Endothelial cell of umbilical vein (primary cell): ENCODE data around the gene SLC38A1. TPM values are rescaled to one million over a fixed set of nuclear protein-coding genes. Genes with fewer than 3 reads are reported as not detected.

ENCODE experiments used
- BruUV-seq: library from RNA; stranded (reverse); fragments of 400-500 nt; replicated peaks from 2 replicates; lab custom pipeline; 2021; lab: Mats Ljungman, UMichigan
- CTCF ChIA-PET: fragments of 300-600, 350-600 bp; sonication (Branson Sonifier 250); formaldehyde crosslinking; loops from one replicate; lab custom pipeline; 2021; ENCODE audit warnings: antibody characterized with exemption, inconsistent platforms; lab: Charles Lee
- POLR2A ChIA-PET: fragments of 300-600, 350-600 bp; sonication (Branson Sonifier 250); formaldehyde crosslinking; loops from one replicate; lab custom pipeline; 2021; ENCODE audit warnings: antibody characterized with exemption, inconsistent platforms; lab: Charles Lee
- DNase-seq: peaks from one replicate; pipeline ENCODE4 v3.0.0-alpha.2; 2011; ENCODE audit warnings: low read depth, low spot score
- FAIRE-seq: peaks from 2 replicates; lab custom pipeline; 2011; peaks lifted over from hg19 to GRCh38; lab: Jason Lieb, UNC
- H2AFZ ChIP-seq: 2 replicates; pipeline ENCODE4 v1.6.0; 2012; ENCODE audit warnings: low read depth, low read length, control low read depth, inconsistent platforms
- H3K27ac ChIP-seq: 2 replicates; pipeline ENCODE4 v1.5.1; 2011; ENCODE audit warnings: low read depth, mild to moderate bottlenecking, control low read depth, low read length, moderate library complexity; ENCODE audit not compliant: insufficient read depth
- H3K27me3 ChIP-seq, 2 experiments: 2 replicates each; pipeline versions ENCODE4 v1.6.0 to v1.6.1; 2011; ENCODE audit warnings: low read length in 2 of 2, mixed read lengths in 1 of 2; ENCODE audit not compliant: control insufficient read depth in 2 of 2, insufficient read depth in 2 of 2
- H3K36me3 ChIP-seq, 2 experiments: 2 replicates in 1 of 2; 3 replicates in 1 of 2; pipeline ENCODE4 v1.5.1; 2011; ENCODE audit warnings: low read length in 2 of 2, mild to moderate bottlenecking in 1 of 2, moderate library complexity in 1 of 2; ENCODE audit not compliant: control insufficient read depth in 2 of 2, insufficient read depth in 2 of 2; ENCODE audit errors: extremely low read depth in 1 of 2
- H3K4me1 ChIP-seq: 3 replicates; pipeline ENCODE4 v1.5.1; 2011; ENCODE audit warnings: mild to moderate bottlenecking, low read length; ENCODE audit not compliant: control insufficient read depth, insufficient read depth; ENCODE audit errors: extremely low read depth
- H3K4me2 ChIP-seq: 2 replicates; pipeline ENCODE4 v1.6.1; 2011; ENCODE audit warnings: low read length, control low read depth, mixed read lengths; ENCODE audit not compliant: insufficient read depth
- H3K4me3 ChIP-seq, 3 experiments: fragments of 200-600 bp in 1 of 3; sonication (generic), shearing (Covaris generic) in 1 of 3; replicated peaks in 1 of 3; 2 replicates each; pipeline ENCODE4 v1.5.1; 2011 to 2016; ENCODE audit warnings: control low read depth in 3 of 3, low read length in 3 of 3, mild to moderate bottlenecking in 2 of 3, inconsistent platforms in 1 of 3, low read depth in 1 of 3, moderate library complexity in 1 of 3; ENCODE audit not compliant: insufficient read depth in 1 of 3
- H3K79me2 ChIP-seq: 2 replicates; pipeline ENCODE4 v1.6.0; 2012; ENCODE audit warnings: low read length, inconsistent platforms; ENCODE audit not compliant: control insufficient read depth, insufficient read depth
- H3K9ac ChIP-seq: replicated peaks from 2 replicates; pipeline ENCODE3; 2011; ENCODE audit warnings: low read length, control low read depth; ENCODE audit not compliant: insufficient read depth; ENCODE audit errors: extremely low read depth
- H3K9me1 ChIP-seq: replicated peaks from 3 replicates; pipeline ENCODE4 v1.6.0; 2011; ENCODE audit warnings: mild to moderate bottlenecking, low read length; ENCODE audit not compliant: control insufficient read depth, insufficient read depth; ENCODE audit errors: extremely low read depth
- H3K9me3 ChIP-seq: replicated peaks from 2 replicates; pipeline ENCODE4 v1.5.1; 2012; ENCODE audit warnings: low read length, inconsistent platforms; ENCODE audit not compliant: control insufficient read depth, insufficient read depth
- H4K20me1 ChIP-seq: replicated peaks from 2 replicates; pipeline ENCODE3; 2011; ENCODE audit warnings: mild to moderate bottlenecking, low read length; ENCODE audit not compliant: control insufficient read depth, insufficient read depth; ENCODE audit errors: extremely low read depth
- EZH2 ChIP-seq: IDR thresholded peaks from 2 replicates; pipeline ENCODE4 v1.6.1; 2012; ENCODE audit warnings: borderline replicate concordance, low read depth, mild to moderate bottlenecking, moderate library complexity, low read length, inconsistent platforms; ENCODE audit not compliant: severe bottlenecking
- FOS ChIP-seq: IDR thresholded peaks from 2 replicates; pipeline ENCODE4 v1.6.1; 2011; ENCODE audit warnings: mild to moderate bottlenecking, low read length, moderate library complexity, borderline replicate concordance; ENCODE audit not compliant: insufficient read depth
- GATA2 ChIP-seq: IDR thresholded peaks from 2 replicates; pipeline ENCODE4 v1.7.0; 2011; ENCODE audit warnings: low read depth, mild to moderate bottlenecking, moderate library complexity, mixed read lengths, low read length; ENCODE audit not compliant: insufficient read length, insufficient read depth
- JUN ChIP-seq: IDR thresholded peaks from 2 replicates; pipeline ENCODE4 v1.6.1; 2011; ENCODE audit warnings: borderline replicate concordance, low read depth; ENCODE audit not compliant: insufficient read length, insufficient read depth
- MYC ChIP-seq: IDR thresholded peaks from one replicate; pipeline ENCODE4 v1.6.1; 2011; ENCODE audit warnings: mild to moderate bottlenecking, low read depth, low read length
- POLR2A ChIP-seq: IDR thresholded peaks from 2 replicates; pipeline ENCODE4 v1.6.1; 2012; ENCODE audit warnings: low read depth, mild to moderate bottlenecking, control low read depth, low read length
- POLR2AphosphoS5 ChIP-seq: IDR thresholded peaks from 2 replicates; pipeline ENCODE4 v1.6.1; 2012; ENCODE audit warnings: low read depth, mild to moderate bottlenecking, control low read depth, low read length, moderate library complexity; ENCODE audit not compliant: insufficient read depth
- dilution Hi-C: fragments of 300-500 bp; cut with MboI; formaldehyde crosslinking; loops from one replicate; pipeline ENCODE4 v1.15.0; 2019; ENCODE audit warnings: low sequenced_read_pairs; ENCODE audit not compliant: extremely low pct_ligation_motif_present
- intact Hi-C: fragments of 100-400 bp; cut with micrococcal nuclease; formaldehyde crosslinking; loops from one replicate; pipeline ENCODE4 v1.10.0; 2022
- polyA plus RNA-seq, 4 experiments: library from polyadenylated mRNA; depleted of rRNA in 3 of 4; stranded (reverse) in 3 of 4; unstranded in 1 of 4; fragments of >200 nt; gene quantifications; 2 replicates each; pipeline versions ENCODE4 v1.2.1 to v1.2.3, GENCODE V29; 2011 to 2012; ENCODE audit warnings: missing spikeins in 1 of 4
- total RNA-seq: library from RNA; stranded (reverse); gene quantifications from 2 replicates; pipeline ENCODE4 v1.2.3, GENCODE V29; 2021
- TF ChIP-seq, protein P1 (sequence below), 2 donors: IDR thresholded peaks; 1 replicate in 1 of 2; 2 replicates in 1 of 2; pipeline ENCODE4 v1.5.1; 2011; ENCODE audit warnings: low read length in 2 of 2, mild to moderate bottlenecking in 2 of 2, moderate library complexity in 2 of 2, control low read depth in 1 of 2, inconsistent platforms in 1 of 2, low read depth in 1 of 2; ENCODE audit not compliant: insufficient read depth in 1 of 2; ENCODE audit errors: extremely low read depth in 1 of 2
- TF ChIP-seq, protein P2 (sequence below): IDR thresholded peaks from 2 replicates; pipeline ENCODE4 v1.6.1; 2011; ENCODE audit not compliant: insufficient read depth, insufficient read length

The SLC38A1 gene
- total and polyA plus RNA-seq, 2 donors (not counting 3 experiments of a cell fraction or from before 2014, with no cell fraction given), result 23.6 to 86.4 TPM

DNA sequence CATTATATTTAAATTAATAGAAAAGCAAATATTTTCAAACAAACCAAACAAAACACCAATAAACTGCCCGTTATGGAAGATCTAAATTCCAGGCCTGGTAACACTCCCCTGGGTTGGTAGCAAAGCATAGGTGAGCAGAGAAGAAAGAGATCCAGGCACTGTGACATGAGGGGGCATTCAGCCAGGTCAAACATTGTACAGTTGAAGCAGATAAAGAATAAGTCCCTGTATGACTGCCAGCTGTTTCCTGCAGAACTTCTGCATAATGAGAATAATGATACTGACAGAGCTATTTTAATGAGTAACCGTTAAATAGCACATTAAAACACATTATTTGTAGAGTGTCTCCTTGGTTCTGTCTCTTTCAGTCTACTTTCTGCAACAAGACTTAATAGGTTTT is 35.4 kb downstream of the SLC38A1 start:
- Histone ChIP-seq H3K36me3 (peaks cover 0 to 5% of the 10 kb centered on the region in 2 experiments), H3K27ac (no peak overlapping the region), H3K9ac (no peak overlapping the region), H3K4me3 (no peak overlapping the region), H3K4me2 (no peak overlapping the region), H3K79me2 (peaks cover 62% of the 10 kb centered on the region), H3K4me1 (no peaks in the 10 kb centered on the region), H3K9me3 (no peaks in the 10 kb centered on the region), H2AFZ (no peak overlapping the region), H3K9me1 (no peaks in the 10 kb centered on the region), H4K20me1 (no peaks in the 10 kb centered on the region), H3K27me3 (no peaks in the 10 kb centered on the region)
- no peak for FAIRE-seq
- dilution Hi-C loops, result no loop called here
- intact Hi-C loops, result no loop called here
- no TSS peak for BruUV-seq
- POLR2A ChIA-PET, result no interaction called here
- CTCF ChIA-PET, result interaction anchor here (0.7 kb wide), 1 partner anchor 12 kb away, joined by 3 read pairs; no protein-coding TSS in a partner anchor
- no peak for DNase-seq
- TF ChIP-seq POLR2AphosphoS5, result no peak
- no peak for TF ChIP-seq JUN
- no peak for TF ChIP-seq GATA2
- no peak for TF ChIP-seq FOS
- no peak for TF ChIP-seq EZH2
- no peak for TF ChIP-seq MYC
- TF ChIP-seq, protein P1, sequence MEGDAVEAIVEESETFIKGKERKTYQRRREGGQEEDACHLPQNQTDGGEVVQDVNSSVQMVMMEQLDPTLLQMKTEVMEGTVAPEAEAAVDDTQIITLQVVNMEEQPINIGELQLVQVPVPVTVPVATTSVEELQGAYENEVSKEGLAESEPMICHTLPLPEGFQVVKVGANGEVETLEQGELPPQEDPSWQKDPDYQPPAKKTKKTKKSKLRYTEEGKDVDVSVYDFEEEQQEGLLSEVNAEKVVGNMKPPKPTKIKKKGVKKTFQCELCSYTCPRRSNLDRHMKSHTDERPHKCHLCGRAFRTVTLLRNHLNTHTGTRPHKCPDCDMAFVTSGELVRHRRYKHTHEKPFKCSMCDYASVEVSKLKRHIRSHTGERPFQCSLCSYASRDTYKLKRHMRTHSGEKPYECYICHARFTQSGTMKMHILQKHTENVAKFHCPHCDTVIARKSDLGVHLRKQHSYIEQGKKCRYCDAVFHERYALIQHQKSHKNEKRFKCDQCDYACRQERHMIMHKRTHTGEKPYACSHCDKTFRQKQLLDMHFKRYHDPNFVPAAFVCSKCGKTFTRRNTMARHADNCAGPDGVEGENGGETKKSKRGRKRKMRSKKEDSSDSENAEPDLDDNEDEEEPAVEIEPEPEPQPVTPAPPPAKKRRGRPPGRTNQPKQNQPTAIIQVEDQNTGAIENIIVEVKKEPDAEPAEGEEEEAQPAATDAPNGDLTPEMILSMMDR (IDR thresholded peaks at IDR 0.05; ENCODE audit: extremely low read depth in 1 of 2, insufficient read depth in 1 of 2, low read depth in 1 of 2, low read length in 2 of 2), result no peak
- TF ChIP-seq POLR2A, result no peak
- TF ChIP-seq, protein P2, sequence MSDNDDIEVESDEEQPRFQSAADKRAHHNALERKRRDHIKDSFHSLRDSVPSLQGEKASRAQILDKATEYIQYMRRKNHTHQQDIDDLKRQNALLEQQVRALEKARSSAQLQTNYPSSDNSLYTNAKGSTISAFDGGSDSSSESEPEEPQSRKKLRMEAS, result no peak
